HG02798 (cell line): ENCODE data around the gene OLA1.
"Not testable (repeated sequence)": the region's sequence is repeated elsewhere in the genome, so short reads cannot be mapped to it uniquely, and the experiment has no call there.

Source experiments
- ATAC-seq: cut with Tn5 transposase; IDR thresholded peaks from one replicate; pipeline ENCODE4 v1.9.1; 2021; ENCODE audit warnings: mild to moderate bottlenecking; ENCODE audit not compliant: unreplicated experiment, poor library complexity

The OLA1 gene

GRCh38 chr2:174248187-174248997, at the start of gene OLA1:
TSS of gene OLA1 (minus strand) at chr2:174248532. CDS start at chr2:174246815, 1,717 bp downstream.
- peak; percentile 97 for ATAC-seq

- no peak for ATAC-seq
These were observed 44.6 kb upstream of the OLA1 start for GRCh38 chr2:174292908-174293307.

GRCh38 chr2:174286172-174286571, 37.8 kb upstream of the OLA1 start:
- no peak for ATAC-seq

- ATAC-seq = no peak
These were observed 34.1 kb upstream of the OLA1 start for GRCh38 chr2:174282441-174282840.

- no peak for ATAC-seq
These were observed 33.4 kb upstream of the OLA1 start for GRCh38 chr2:174281736-174282135.

- ATAC-seq = no peak
These were observed 32.3 kb upstream of the OLA1 start for GRCh38 chr2:174280596-174280995.

GRCh38 chr2:174270263-174270662, 21.9 kb upstream of the OLA1 start:
- not testable (repeated sequence) for ATAC-seq

- no peak for ATAC-seq
These were observed 18.0 kb upstream of the OLA1 start for GRCh38 chr2:174266288-174266687.

- no peak for ATAC-seq
These were observed 15.7 kb upstream of the OLA1 start for GRCh38 chr2:174263997-174264396.

GRCh38 chr2:174259981-174260380, 11.6 kb upstream of the OLA1 start:
- no peak for ATAC-seq

- ATAC-seq = no peak
These were observed 5.9 kb upstream of the OLA1 start for GRCh38 chr2:174254267-174254666.

GRCh38 chr2:174248998-174249592, 763 bp upstream of the OLA1 start:
- no peak for ATAC-seq

- peak; percentile 1 for ATAC-seq
These were observed 702 bp downstream of the OLA1 start for GRCh38 chr2:174247474-174248186.

GRCh38 chr2:174246944-174247381, 1.4 kb downstream of the OLA1 start:
- ATAC-seq = no peak

- ATAC-seq = not testable (repeated sequence)
These were observed 2.7 kb downstream of the OLA1 start for GRCh38 chr2:174245628-174246027.

GRCh38 chr2:174245065-174245464, 3.3 kb downstream of the OLA1 start:
- ATAC-seq = no peak

GRCh38 chr2:174243812-174244211, 4.5 kb downstream of the OLA1 start:
- no peak for ATAC-seq

- no peak for ATAC-seq
These were observed 8.2 kb downstream of the OLA1 start for GRCh38 chr2:174240097-174240496.

- no peak for ATAC-seq
These were observed 11.9 kb downstream of the OLA1 start for GRCh38 chr2:174236429-174236828.

GRCh38 chr2:174235680-174236079, 12.7 kb downstream of the OLA1 start:
- ATAC-seq = no peak

GRCh38 chr2:174233771-174234275, 14.5 kb downstream of the OLA1 start:
- no peak for ATAC-seq
